Measurements from ENCODE around the gene GPR62.

The GPR62 gene

GRCh38 chr3:51948016-51948580 lies 7.1 kb upstream of the GPR62 start:
- no peak for TF ChIP-seq CTCF (IDR thresholded peaks at IDR 0.05; ENCODE audit: borderline replicate concordance, insufficient read depth, low read depth, low read length)

GRCh38 chr3:51949121-51949520 lies 6.1 kb upstream of the GPR62 start:
- H3K4me3 ChIP-seq (ENCODE audit: low read depth, low read length) = no peak overlapping the region
- no peak for TF ChIP-seq CTCF (IDR thresholded peaks at IDR 0.05; ENCODE audit: borderline replicate concordance, insufficient read depth, low read depth, low read length)

More at GRCh38 chr3:51948016-51948580, 7.1 kb upstream of the GPR62 start:
- no peak overlapping the region for H3K4me3 ChIP-seq (ENCODE audit: low read depth, low read length)

GRCh38 chr3:51950899-51951298 lies 4.3 kb upstream of the GPR62 start:
- no peak overlapping the region for H3K4me3 ChIP-seq (ENCODE audit: low read depth, low read length)
- TF ChIP-seq CTCF (IDR thresholded peaks at IDR 0.05; ENCODE audit: borderline replicate concordance, insufficient read depth, low read depth, low read length) = no peak

GRCh38 chr3:51953445-51953844 lies 1.7 kb upstream of the GPR62 start:
- no peak for TF ChIP-seq CTCF (IDR thresholded peaks at IDR 0.05; ENCODE audit: borderline replicate concordance, insufficient read depth, low read depth, low read length)
- H3K4me3 ChIP-seq (ENCODE audit: low read depth, low read length) = no peak overlapping the region

GRCh38 chr3:51954105-51954504 lies 1.1 kb upstream of the GPR62 start:
- no peak overlapping the region for H3K4me3 ChIP-seq (ENCODE audit: low read depth, low read length)
- TF ChIP-seq CTCF (IDR thresholded peaks at IDR 0.05; ENCODE audit: borderline replicate concordance, insufficient read depth, low read depth, low read length) = no peak

GRCh38 chr3:51954713-51955112 lies 468 bp upstream of the GPR62 start:
- no peak for TF ChIP-seq CTCF (IDR thresholded peaks at IDR 0.05; ENCODE audit: borderline replicate concordance, insufficient read depth, low read depth, low read length)
- H3K4me3 ChIP-seq (ENCODE audit: low read depth, low read length) = no peak overlapping the region

- H3K4me3 ChIP-seq (ENCODE audit: low read depth, low read length) = no peak overlapping the region
- TF ChIP-seq CTCF (IDR thresholded peaks at IDR 0.05; ENCODE audit: borderline replicate concordance, insufficient read depth, low read depth, low read length) = peak; percentile 52
Observed at GRCh38 chr3:51955893-51956770, 951 bp downstream of the GPR62 start.
